NCI-H2171 (cell line): Measurements from ENCODE around the gene MAML2.
"Not testable (repeated sequence)": the region's sequence is repeated elsewhere in the genome, so short reads cannot be mapped to it uniquely, and the experiment has no call there.

Experiments
- DNase-seq: peaks from one replicate; lab custom pipeline; 2025; lab: John Stamatoyannopoulos, UW

The MAML2 gene

GRCh38 chr11:96186806-96187205, 156.2 kb downstream of the MAML2 start:
- no peak for DNase-seq

GRCh38 chr11:96185220-96185768, 157.7 kb downstream of the MAML2 start:
- no peak for DNase-seq

DNA sequence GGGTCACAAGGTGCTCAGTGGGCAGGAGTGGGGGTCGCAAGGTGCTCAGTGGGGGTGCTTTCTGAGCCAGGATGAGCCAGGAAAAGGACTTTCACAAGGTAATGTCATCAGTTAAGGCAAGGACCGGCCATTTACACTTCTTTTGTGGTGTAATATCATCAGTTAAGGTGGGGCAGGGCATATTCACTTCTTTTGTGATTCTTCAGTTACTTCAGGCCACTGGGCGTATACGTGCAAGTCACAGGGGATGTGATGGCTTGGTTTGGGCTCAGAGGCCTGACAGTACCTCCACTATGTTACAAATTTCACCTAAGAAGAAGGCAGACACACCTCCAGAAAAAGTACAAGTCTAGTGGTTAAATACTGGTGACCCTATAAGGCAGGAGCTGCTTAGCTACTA, 162.1 kb downstream of the MAML2 start:
- DNase-seq = not testable (repeated sequence)

GRCh38 chr11:96180341-96180740, 162.7 kb downstream of the MAML2 start:
- DNase-seq = no peak

DNA sequence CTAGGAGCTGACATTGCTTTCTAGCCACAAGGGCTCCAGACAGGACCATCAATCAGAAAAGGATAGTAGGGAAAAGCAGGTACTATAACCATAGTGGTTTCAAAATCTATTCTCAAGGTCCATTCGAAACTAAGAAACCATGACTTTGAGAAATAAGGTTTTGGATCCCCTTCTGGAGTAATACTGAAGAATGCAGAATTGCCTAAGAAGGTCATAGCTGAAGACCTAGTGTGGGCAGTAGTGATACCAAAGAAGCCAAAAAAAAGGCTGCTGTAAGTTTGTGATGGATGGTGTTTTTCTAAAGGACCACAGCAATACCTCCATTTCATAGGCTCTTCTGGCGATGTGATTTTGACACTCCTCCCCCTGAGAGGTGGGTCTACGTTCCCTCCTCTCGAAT, 163.1 kb downstream of the MAML2 start:
- DNase-seq = no peak

- DNase-seq = no peak
Measured at GRCh38 chr11:96178887-96179279, 164.1 kb downstream of the MAML2 start.

- DNase-seq = no peak
Measured at GRCh38 chr11:96178049-96178886, 164.7 kb downstream of the MAML2 start.

DNA sequence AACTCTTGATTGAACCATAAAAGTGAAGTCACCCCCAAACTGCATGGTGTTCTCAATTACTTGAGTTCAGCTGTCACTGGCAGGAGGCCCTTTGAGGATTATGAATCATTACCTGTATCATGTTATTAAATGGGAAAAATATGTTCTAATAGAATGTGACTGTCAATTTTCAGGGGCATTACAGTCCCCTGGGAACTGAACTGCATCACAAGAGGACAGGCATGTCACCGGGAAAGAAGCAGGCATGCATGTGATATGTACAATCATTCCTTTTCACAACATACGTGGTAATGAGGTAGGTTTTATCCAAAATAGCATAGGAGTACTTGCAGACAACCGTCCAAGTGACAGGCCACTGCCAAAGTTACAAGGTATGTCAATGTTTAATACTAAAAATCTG, 165.8 kb downstream of the MAML2 start:
- no peak for DNase-seq

GRCh38 chr11:96173906-96174305, 169.1 kb downstream of the MAML2 start:
- no peak for DNase-seq

DNA sequence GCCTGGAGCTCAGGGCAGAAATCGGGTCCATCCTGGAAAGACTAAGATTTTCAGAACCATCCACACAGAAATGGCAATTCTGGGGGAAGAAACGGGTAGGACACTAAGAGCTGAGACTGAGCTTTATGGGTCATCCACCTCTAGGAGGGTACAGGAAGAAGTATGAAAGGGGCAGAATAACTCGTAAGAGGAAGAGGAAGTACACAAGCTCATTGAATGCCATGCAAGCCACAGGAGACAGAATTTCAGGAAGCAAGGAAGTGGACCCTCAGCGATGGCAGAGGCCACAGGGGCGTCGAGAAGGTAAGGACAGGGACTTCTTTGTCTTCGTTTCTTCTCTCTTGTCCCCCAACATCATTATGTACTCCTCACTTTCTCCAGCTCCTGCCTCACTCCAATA, 169.6 kb downstream of the MAML2 start:
- no peak for DNase-seq

- no peak for DNase-seq
Measured at GRCh38 chr11:96172604-96173003, 170.4 kb downstream of the MAML2 start.

GRCh38 chr11:96169250-96169649, 173.7 kb downstream of the MAML2 start:
- DNase-seq = no peak

- DNase-seq = no peak
Measured at GRCh38 chr11:96168623-96169022, 174.4 kb downstream of the MAML2 start.

GRCh38 chr11:96167787-96168186, 175.2 kb downstream of the MAML2 start:
- DNase-seq = no peak

DNA sequence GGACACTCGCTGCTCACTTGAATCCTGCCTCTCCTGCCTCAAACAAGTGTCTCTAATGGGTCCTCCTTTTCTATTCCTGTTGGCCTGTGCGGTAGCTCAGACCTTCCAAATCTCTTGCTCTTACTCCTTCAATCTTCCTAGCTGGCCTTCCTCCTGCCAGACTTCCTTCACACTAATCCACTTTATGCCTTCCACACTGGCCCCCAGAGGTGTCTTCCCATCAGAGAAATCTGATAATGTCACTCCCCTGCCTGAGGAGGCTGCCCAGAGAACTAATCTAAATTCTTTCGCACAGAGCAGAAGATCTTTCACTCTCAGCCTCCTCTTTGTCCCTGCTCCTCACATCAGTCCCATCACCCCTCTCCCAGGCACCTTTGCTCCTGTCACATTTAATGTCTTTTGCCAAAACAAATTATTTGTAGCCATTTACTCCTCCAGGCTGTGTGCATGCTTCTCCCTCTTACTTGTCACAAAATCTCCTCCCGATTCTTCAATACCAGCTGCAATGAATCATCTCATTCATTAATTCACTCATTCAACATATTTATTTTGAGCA, 175.7 kb downstream of the MAML2 start:
- no peak for DNase-seq

GRCh38 chr11:96162816-96163499, 180.0 kb downstream of the MAML2 start:
- no peak for DNase-seq

GRCh38 chr11:96161307-96162089, 181.5 kb downstream of the MAML2 start:
- no peak for DNase-seq

DNA sequence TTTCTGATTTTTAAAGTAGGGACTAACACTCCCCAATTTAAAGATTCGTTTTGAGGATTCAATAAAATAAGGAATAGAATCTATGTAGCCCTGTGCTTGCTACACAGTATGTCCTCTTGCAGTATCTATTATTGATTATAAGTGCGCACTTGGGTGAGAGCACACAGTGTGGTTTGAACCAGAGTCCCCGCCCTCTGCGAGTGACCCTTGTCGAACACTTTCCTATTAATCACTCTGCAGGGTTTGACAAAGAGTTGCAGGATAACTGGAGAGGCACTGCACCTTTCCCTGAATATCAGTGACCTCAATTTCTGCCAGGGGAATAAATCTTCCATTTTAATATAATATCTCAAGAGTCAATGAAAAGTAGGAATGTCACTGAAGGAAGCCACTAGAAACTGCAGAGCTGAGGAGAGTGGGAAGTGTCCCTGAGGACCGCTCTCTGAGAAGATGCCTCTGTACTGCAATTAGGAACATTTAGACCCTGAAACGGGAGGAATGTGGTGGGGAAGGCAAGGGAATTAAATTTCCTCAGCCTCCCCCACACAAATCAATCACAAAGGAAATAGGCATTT, 182.2 kb downstream of the MAML2 start:
- DNase-seq = no peak

GRCh38 chr11:96159968-96160367, 183.0 kb downstream of the MAML2 start:
- DNase-seq = no peak

DNA sequence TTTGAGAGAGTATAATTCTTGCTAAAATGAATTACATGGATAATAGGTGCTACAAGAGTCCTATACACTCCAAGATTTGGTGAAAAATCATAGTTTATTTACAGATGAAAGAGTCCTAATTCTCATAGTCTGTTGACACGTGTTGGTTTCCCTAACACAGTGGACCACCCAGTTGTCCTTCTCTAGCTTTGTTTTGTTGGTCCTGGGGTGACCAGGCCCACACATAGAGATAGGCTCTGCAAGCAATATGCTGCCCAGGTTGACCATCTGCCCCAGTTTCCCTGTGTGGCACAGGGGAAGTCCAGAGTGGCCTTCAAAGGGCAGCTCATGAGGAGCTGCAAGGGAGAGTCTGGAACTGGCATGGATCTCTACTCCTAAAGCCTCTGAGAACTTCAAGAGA, 184.9 kb downstream of the MAML2 start:
- no peak for DNase-seq

GRCh38 chr11:96157517-96157873, 185.5 kb downstream of the MAML2 start:
- DNase-seq = no peak

DNA sequence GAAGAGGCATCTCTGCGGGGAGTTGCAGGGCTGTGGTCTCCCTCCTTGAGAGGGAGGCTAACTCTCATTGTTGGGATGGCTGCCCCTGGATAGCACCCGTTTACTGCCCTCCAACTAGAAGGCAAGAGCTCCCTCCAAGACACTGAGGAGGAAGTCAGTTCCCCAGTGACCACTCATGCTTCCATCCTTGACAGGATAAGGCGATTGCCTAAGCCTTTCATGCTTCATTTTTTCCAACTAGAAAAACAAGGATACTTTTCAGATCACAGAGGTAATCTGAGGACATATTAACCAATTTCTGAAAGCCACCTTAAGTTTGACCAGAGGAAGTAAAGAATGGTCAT, 186.6 kb downstream of the MAML2 start:
- no peak for DNase-seq
